Measurements from ENCODE around the gene RWDD3. TPM values are rescaled to one million over a fixed set of nuclear protein-coding genes. Genes with fewer than 3 reads are reported as not detected.

The RWDD3 gene
- total and polyA plus RNA-seq, 10 of the 15 experiments (the other 5 are each of a cell fraction or from before 2014, with no cell fraction given) = 9.8 to 42.9 (median 21.4) TPM

DNA sequence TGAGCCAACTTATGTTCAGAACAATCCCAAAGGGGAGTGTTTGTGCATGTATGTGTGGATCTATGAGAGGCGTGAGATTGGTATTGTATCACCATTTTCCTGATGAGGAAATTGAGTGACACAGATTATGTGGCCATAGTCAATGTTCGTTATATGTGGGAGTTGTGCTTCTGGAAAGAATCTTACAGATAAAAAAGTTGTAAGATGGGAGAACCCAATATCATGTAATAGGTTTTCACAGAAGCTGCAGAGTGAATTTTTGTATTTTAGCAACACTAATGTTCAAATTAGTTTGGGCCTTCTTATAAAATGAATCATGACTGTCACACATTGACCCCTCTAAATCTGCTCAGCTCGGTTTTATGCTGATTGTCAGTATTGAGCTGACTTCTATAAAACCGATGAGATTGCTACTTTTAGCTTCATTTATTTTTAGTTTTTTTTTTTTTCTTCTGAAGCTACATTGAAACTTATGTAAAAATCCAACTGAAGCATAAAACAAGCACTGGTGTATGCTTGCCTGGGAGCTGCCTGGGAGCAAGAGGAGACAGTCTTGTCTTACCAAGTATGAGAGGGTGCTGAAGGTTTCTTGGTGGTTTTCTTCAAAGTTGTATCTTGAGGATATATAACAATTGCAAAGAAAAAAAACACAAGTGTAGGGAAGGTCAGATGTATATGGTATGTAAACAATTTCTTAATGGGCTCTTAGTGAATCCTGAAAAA lies 4.1 kb downstream of the RWDD3 start (continued):
- TF ChIP-seq EZH2 (IDR thresholded peaks at IDR 0.05; ENCODE audit: borderline replicate concordance, control insufficient read depth, low read depth, low read length) = no peak

DNA sequence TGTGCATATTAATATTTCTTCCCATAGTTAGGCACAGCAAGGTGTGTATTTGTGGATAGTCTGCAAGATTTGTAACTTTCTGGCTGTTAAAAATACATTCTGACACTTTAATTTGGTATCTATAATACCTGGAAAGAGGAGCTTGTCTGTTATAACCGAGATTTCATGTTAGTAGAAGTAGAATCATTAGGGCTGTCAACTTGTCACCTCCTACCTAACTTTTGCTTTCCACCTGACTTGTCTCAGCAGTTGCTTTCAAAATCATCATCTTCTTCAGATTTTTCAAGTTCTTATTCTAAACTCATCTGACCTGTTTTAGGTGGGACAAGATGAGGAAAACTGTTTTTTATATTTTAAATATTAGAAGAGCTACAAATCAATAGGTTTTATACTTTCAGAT lies 11.0 kb downstream of the RWDD3 start:
- no peaks in the 10 kb centered on the region for H3K4me1 ChIP-seq (ENCODE audit: control insufficient read depth, insufficient read depth, low read length)
- ATAC-seq = peak; percentile 31; the same call in 1 of the 3 replicates
- FAIRE-seq = no peak
- no peak overlapping the region for H3K4me2 ChIP-seq (ENCODE audit: control insufficient read depth, insufficient read depth)
- H3K27ac ChIP-seq (ENCODE audit: control insufficient read depth, insufficient read depth) = no peak overlapping the region
- BruUV-seq (replicated peaks) = no TSS peak
- H3K79me2 ChIP-seq (ENCODE audit: control insufficient read depth, insufficient read depth, low read length) = no peaks in the 10 kb centered on the region
- intact Hi-C loops (cut with micrococcal nuclease; ENCODE audit: unreplicated experiment) = no loop called here
- H3K9me3 ChIP-seq (replicated peaks; ENCODE audit: control insufficient read depth, insufficient read depth, low read length) = no peaks in the 10 kb centered on the region
- POLR2A ChIA-PET = no interaction called here
- SMC1A ChIA-PET (ENCODE audit: uncharacterized antibody, unreplicated experiment) = interaction anchor here (1.2 to 2.9 kb wide), 3 partner anchors 11 to 202 kb away, joined by 3 to 12 read pairs (median 3); partner anchors contain the start of gene RWDD3
- H3K4me3 ChIP-seq = no peak overlapping the region
- in situ Hi-C loops (cut with MboI) = no loop called here
- no peak for DNase-seq (ENCODE audit: low read depth, low spot score)
- peaks cover 0 to 2% of the 10 kb centered on the region in 2 experiments; a peak in 1 of 4 replicates for H3K36me3 ChIP-seq (ENCODE audit: control insufficient read depth in 2 of 2, insufficient read depth in 2 of 2, low read length in 1 of 2)
- no peak overlapping the region for H2AFZ ChIP-seq (ENCODE audit: control insufficient read depth, low read depth, low read length)
- CTCF ChIA-PET = interaction anchor here (1.1 to 3.3 kb wide), 4 partner anchors 11 to 165 kb away, joined by 3 to 24 read pairs (median 9); partner anchors contain the start of gene RWDD3
- RAD21 ChIA-PET (ENCODE audit: unreplicated experiment) = interaction anchor here (1.3 to 3.2 kb wide), 2 partner anchors 11 to 172 kb away, joined by 3 to 23 read pairs; partner anchors contain the start of genes ALG14 and RWDD3
- 0% methylated on average over 1 of the region's 1 CpG for WGBS (ENCODE audit: insufficient coverage, insufficient replicate concordance, low lambda C conversion rate, missing lambda C conversion rate)
- H3K9ac ChIP-seq (ENCODE audit: control insufficient read depth, insufficient read depth, low read length) = no peak overlapping the region
- no peaks in the 10 kb centered on the region for H3K27me3 ChIP-seq (replicated peaks in 1 of 2; ENCODE audit: control insufficient read depth in 2 of 2, insufficient read depth in 2 of 2, low read length in 1 of 2)
- no peaks in the 10 kb centered on the region for H4K20me1 ChIP-seq (ENCODE audit: control insufficient read depth, insufficient read depth)
- TF ChIP-seq RFX5 (IDR thresholded peaks at IDR 0.05; ENCODE audit: low read depth, low read length) = no peak
- TF ChIP-seq ZNF622 (IDR thresholded peaks at IDR 0.05) = no peak
- TF ChIP-seq, protein P1, sequence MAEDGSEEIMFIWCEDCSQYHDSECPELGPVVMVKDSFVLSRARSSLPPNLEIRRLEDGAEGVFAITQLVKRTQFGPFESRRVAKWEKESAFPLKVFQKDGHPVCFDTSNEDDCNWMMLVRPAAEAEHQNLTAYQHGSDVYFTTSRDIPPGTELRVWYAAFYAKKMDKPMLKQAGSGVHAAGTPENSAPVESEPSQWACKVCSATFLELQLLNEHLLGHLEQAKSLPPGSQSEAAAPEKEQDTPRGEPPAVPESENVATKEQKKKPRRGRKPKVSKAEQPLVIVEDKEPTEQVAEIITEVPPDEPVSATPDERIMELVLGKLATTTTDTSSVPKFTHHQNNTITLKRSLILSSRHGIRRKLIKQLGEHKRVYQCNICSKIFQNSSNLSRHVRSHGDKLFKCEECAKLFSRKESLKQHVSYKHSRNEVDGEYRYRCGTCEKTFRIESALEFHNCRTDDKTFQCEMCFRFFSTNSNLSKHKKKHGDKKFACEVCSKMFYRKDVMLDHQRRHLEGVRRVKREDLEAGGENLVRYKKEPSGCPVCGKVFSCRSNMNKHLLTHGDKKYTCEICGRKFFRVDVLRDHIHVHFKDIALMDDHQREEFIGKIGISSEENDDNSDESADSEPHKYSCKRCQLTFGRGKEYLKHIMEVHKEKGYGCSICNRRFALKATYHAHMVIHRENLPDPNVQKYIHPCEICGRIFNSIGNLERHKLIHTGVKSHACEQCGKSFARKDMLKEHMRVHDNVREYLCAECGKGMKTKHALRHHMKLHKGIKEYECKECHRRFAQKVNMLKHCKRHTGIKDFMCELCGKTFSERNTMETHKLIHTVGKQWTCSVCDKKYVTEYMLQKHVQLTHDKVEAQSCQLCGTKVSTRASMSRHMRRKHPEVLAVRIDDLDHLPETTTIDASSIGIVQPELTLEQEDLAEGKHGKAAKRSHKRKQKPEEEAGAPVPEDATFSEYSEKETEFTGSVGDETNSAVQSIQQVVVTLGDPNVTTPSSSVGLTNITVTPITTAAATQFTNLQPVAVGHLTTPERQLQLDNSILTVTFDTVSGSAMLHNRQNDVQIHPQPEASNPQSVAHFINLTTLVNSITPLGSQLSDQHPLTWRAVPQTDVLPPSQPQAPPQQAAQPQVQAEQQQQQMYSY (CRISPR knock-in tag; IDR thresholded peaks at IDR 0.05) = no peak
- TF ChIP-seq IKZF1 (conservative IDR thresholded peaks at IDR 0.05) = no peak
- no peak for TF ChIP-seq ZSCAN29 (IDR thresholded peaks at IDR 0.05)
- TF ChIP-seq ZNF274 (IDR thresholded peaks at IDR 0.05; ENCODE audit: insufficient read depth, insufficient read length) = no peak
- TF ChIP-seq MYC (IDR thresholded peaks at IDR 0.05; ENCODE audit: insufficient read depth, insufficient read length, insufficient replicate concordance, low read length, severe bottlenecking) = no peak
- no peak for TF ChIP-seq MTA3 (IDR thresholded peaks at IDR 0.05; ENCODE audit: borderline replicate concordance, low read length)
- TF ChIP-seq, protein P2, sequence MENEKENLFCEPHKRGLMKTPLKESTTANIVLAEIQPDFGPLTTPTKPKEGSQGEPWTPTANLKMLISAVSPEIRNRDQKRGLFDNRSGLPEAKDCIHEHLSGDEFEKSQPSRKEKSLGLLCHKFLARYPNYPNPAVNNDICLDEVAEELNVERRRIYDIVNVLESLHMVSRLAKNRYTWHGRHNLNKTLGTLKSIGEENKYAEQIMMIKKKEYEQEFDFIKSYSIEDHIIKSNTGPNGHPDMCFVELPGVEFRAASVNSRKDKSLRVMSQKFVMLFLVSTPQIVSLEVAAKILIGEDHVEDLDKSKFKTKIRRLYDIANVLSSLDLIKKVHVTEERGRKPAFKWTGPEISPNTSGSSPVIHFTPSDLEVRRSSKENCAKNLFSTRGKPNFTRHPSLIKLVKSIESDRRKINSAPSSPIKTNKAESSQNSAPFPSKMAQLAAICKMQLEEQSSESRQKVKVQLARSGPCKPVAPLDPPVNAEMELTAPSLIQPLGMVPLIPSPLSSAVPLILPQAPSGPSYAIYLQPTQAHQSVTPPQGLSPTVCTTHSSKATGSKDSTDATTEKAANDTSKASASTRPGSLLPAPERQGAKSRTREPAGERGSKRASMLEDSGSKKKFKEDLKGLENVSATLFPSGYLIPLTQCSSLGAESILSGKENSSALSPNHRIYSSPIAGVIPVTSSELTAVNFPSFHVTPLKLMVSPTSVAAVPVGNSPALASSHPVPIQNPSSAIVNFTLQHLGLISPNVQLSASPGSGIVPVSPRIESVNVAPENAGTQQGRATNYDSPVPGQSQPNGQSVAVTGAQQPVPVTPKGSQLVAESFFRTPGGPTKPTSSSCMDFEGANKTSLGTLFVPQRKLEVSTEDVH (IDR thresholded peaks at IDR 0.05; ENCODE audit: low read depth, partially characterized antibody) = no peak
